Astrocyte (in vitro differentiated cells and primary cell): Measurements from ENCODE around the gene TM7SF2.

Source experiments
- EZH2 ChIP-seq: IDR thresholded peaks from 2 replicates; pipeline ENCODE4 v1.6.1; 2012; ENCODE audit warnings: mild to moderate bottlenecking, low read length, inconsistent platforms; ENCODE audit not compliant: insufficient read depth
- TF ChIP-seq, protein P1 (sequence below): IDR thresholded peaks from 2 replicates; pipeline ENCODE4 v1.5.1; 2011; ENCODE audit warnings: low read depth, mild to moderate bottlenecking, inconsistent platforms, low read length, moderate library complexity; ENCODE audit not compliant: insufficient read depth

DNA sequence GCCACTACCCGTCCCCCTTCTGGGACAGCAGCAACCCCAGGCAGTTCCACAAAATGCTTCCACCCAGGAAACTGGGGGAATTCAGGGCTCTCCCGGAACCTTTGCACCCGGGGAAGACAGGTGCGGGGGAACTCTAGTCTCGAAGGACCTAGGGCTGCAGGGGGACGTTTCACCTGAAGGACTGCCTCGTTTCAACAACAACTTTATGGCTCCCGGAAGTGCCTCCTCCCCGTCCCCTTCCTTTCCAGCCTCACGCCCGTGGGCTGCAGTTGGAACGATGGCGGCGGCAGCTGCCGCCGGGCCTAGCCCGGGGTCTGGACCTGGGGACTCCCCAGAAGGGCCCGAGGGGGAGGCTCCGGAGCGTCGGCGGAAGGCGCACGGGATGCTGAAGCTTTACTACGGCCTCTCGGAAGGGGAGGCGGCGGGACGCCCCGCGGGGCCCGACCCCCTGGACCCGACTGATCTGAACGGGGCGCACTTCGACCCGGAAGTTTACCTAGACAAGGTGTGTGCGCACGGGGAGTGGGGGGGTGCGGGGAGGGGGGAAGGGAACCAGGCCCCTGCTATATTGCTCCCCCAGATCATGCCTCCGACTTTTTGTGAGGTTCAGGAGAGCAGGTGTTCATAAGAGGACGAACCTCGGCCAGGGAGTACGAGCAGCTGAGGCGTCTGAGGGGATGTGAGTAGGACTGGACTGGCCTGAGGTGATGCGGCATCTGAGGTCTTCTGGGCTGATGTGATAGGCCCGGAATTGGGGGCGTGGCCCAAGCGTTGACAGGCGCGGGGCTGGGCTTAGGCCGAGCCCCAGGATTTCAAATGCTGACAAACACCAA lies 15.5 kb upstream of the TM7SF2 start, which contains the start of gene VPS51:
- TF ChIP-seq, protein P1, sequence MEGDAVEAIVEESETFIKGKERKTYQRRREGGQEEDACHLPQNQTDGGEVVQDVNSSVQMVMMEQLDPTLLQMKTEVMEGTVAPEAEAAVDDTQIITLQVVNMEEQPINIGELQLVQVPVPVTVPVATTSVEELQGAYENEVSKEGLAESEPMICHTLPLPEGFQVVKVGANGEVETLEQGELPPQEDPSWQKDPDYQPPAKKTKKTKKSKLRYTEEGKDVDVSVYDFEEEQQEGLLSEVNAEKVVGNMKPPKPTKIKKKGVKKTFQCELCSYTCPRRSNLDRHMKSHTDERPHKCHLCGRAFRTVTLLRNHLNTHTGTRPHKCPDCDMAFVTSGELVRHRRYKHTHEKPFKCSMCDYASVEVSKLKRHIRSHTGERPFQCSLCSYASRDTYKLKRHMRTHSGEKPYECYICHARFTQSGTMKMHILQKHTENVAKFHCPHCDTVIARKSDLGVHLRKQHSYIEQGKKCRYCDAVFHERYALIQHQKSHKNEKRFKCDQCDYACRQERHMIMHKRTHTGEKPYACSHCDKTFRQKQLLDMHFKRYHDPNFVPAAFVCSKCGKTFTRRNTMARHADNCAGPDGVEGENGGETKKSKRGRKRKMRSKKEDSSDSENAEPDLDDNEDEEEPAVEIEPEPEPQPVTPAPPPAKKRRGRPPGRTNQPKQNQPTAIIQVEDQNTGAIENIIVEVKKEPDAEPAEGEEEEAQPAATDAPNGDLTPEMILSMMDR: no peak
- no peak for TF ChIP-seq EZH2
